HFF-Myc (cell line): Measurements from ENCODE around the gene LCA5.

Experiments
- DNase-seq: peaks from one replicate; pipeline ENCODE4 v3.0.0-alpha.2; 2011; ENCODE audit warnings: low read depth; ENCODE audit errors: extremely low read depth
- H3K4me3 ChIP-seq: replicated peaks from 2 replicates; pipeline ENCODE4 v1.5.1; 2011; ENCODE audit warnings: low read depth, mild to moderate bottlenecking, control low read depth, low read length
- CTCF ChIP-seq: IDR thresholded peaks from 2 replicates; pipeline ENCODE4 v1.5.1; 2012; ENCODE audit warnings: mild to moderate bottlenecking, low read depth, low read length, control low read depth; ENCODE audit errors: missing control alignments

Gene LCA5

GRCh38 chr6:79551401-79551800, 14.2 kb upstream of the LCA5 start:
- TF ChIP-seq CTCF: no peak
- no peak overlapping the region for H3K4me3 ChIP-seq
- no peak for DNase-seq

- H3K4me3 ChIP-seq: no peak overlapping the region
- no peak for TF ChIP-seq CTCF
- no peak for DNase-seq
These were observed 11.1 kb upstream of the LCA5 start for GRCh38 chr6:79548304-79548703.

- TF ChIP-seq CTCF: no peak
- H3K4me3 ChIP-seq: no peak overlapping the region
- no peak for DNase-seq
These were observed 9.0 kb upstream of the LCA5 start for GRCh38 chr6:79546186-79546585.

- no peak overlapping the region for H3K4me3 ChIP-seq
- peak; percentile 95 for DNase-seq
- TF ChIP-seq CTCF: peak; percentile 55
These were observed 7.8 kb upstream of the LCA5 start for GRCh38 chr6:79544939-79545450.

- H3K4me3 ChIP-seq: no peak overlapping the region
- DNase-seq: no peak
These were observed 7.2 kb upstream of the LCA5 start for GRCh38 chr6:79544299-79544927.

GRCh38 chr6:79543886-79544285, 6.7 kb upstream of the LCA5 start:
- DNase-seq: no peak
- H3K4me3 ChIP-seq: no peak overlapping the region
- no peak for TF ChIP-seq CTCF

More at GRCh38 chr6:79544299-79544927, 7.2 kb upstream of the LCA5 start:
- no peak for TF ChIP-seq CTCF

GRCh38 chr6:79543411-79543810, 6.2 kb upstream of the LCA5 start:
- no peak for DNase-seq

More at GRCh38 chr6:79543411-79543810, 6.2 kb upstream of the LCA5 start:
- no peak overlapping the region for H3K4me3 ChIP-seq
- no peak for TF ChIP-seq CTCF
